Right cardiac atrium (tissue), 5 donors: ENCODE measurements around the gene NAT16. TPM values are rescaled to one million over a fixed set of nuclear protein-coding genes. Genes with fewer than 3 reads are reported as not detected.

ENCODE experiments used
- ATAC-seq, 2 donors: fragments of 200-7000 bp; cut with Tn5 transposase; one replicate each; pipeline versions ENCODE4 v1.8.0 to v1.9.1; 2020; ENCODE audit warnings: moderate library complexity in 2 of 2, mild to moderate bottlenecking in 1 of 2
- DNase-seq, 3 donors: peaks; one replicate each; pipeline ENCODE4 v3.0.0-alpha.2; 2020
- H3K27ac ChIP-seq: one replicate; pipeline ENCODE4 v1.5.1; 2013; ENCODE audit warnings: mild to moderate bottlenecking, low read length, control low read depth, moderate library complexity
- H3K27me3 ChIP-seq: one replicate; pipeline ENCODE4 v1.6.1; 2013; ENCODE audit not compliant: control insufficient read depth, insufficient read depth
- H3K4me1 ChIP-seq: one replicate; pipeline ENCODE4 v1.6.1; 2013; ENCODE audit warnings: low read length; ENCODE audit not compliant: control insufficient read depth, insufficient read depth
- H3K4me3 ChIP-seq: one replicate; pipeline ENCODE4 v1.5.1; 2013; ENCODE audit warnings: low read length, control low read depth
- H3K9me3 ChIP-seq: one replicate; pipeline ENCODE4 v1.6.1; 2013; ENCODE audit warnings: low read length; ENCODE audit not compliant: control insufficient read depth
- WGBS: extraction: QIAGEN DNeasy Blood & Tissue Kit; methylation state at CpG from one replicate; pipeline ENCODE4 v1.1.7; 2013; 5-methylcytosine and 5-hydroxymethylcytosine counted together
- intact Hi-C, 4 donors: fragments of 100-400 bp; cut with DNase I; formaldehyde crosslinking; loops; one replicate each; pipeline versions ENCODE4 v1.11.0 to v1.14.0; 2022 to 2023
- polyA plus RNA-seq: library from polyadenylated mRNA; stranded (reverse); fragments of 200-250 nt; gene quantifications from one replicate; pipeline ENCODE4 v1.2.3, GENCODE V29; 2013
- total RNA-seq, 4 donors: library from RNA; stranded (reverse); fragmentation: NEBNext Ultra II Directional; extraction: Animal tissue kit (Norgen Biotek cat#: 25700); gene quantifications; one replicate each; pipeline ENCODE4 v1.2.1, GENCODE V29; 2021
- donor health status: healthy with polysubstance abuse.
- donor health status: DM: no; HTN: yes; CAD: no.
- donor health status: DM: no; HTN: no; CAD: no.
- donor health status: DM: no; HTN: yes; CAD: no; lungs with severe emphysema.
- donor health status: DM: yes; HTN: yes; CAD: no.

Gene NAT16
- total and polyA plus RNA-seq, 5 donors, result not detected

DNA sequence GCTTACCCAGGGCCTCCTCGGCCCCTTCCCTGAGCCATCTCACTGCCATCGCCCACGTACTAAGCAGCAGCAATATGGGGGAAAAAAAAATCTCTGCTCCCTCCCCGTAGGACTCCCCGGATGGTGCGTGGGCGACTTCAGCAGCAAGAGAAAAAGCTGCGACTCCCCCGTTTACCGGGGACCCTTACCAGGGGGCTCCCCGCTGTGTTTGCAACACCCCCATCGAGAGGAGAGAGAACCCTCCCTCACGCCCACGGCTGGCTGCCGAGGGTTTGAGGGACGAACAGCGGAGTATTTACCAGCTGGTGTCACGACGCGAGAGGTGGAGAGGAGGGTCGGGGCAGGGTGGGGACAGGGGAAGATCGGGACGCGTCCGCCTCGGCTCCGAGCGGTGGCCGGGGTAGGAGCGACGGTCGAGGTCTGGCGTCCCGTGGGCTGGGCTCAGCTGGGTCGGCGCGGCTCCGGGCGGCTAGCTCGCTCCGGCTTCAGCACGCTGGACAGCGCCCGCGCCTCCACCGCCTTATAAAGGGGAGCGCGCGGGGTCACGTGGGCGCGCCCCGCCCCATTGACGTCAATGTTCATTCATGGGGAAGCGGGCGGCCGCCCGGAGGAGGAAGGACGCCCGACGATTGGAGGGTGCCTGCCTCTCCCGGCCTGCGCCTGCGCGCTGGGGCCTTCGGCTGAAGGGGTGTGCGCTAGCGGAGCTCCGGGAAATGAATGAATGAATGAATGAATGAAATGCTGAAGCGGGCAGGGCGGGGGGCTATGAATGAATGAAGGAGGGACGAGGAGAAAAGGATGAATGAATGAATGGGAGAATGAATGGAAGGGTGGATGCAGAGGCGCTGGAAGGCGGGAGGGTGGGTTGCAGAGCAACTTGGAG lies 14.8 kb downstream of the NAT16 start, which contains the start of gene VGF:
Gene VGF (minus strand): TSS at position 495 of the 883 bp plus-strand sequence. CDS start 726 bp downstream, outside the sequence.
- H3K27ac ChIP-seq, result no peak within 1 kb of the TSS
- peak; percentile 96 to 98 (median 97) for DNase-seq
- H3K9me3 ChIP-seq, result no peaks in the 10 kb centered on the region
- H3K4me3 ChIP-seq, result peak within 1 kb of the TSS; percentile 12
- H3K4me1 ChIP-seq, result peaks cover 6% of the 10 kb centered on the region
- peak; percentile 89 to 92 for ATAC-seq
- WGBS, result 2% methylated on average over 74 of the region's 74 CpGs
- intact Hi-C loops, result loop anchor here in 1 of 4 donors (10.0 kb wide), 1 partner anchor 271 kb away; the partner anchor contains the start of gene ACHE
- no peaks in the 10 kb centered on the region for H3K27me3 ChIP-seq

DNA sequence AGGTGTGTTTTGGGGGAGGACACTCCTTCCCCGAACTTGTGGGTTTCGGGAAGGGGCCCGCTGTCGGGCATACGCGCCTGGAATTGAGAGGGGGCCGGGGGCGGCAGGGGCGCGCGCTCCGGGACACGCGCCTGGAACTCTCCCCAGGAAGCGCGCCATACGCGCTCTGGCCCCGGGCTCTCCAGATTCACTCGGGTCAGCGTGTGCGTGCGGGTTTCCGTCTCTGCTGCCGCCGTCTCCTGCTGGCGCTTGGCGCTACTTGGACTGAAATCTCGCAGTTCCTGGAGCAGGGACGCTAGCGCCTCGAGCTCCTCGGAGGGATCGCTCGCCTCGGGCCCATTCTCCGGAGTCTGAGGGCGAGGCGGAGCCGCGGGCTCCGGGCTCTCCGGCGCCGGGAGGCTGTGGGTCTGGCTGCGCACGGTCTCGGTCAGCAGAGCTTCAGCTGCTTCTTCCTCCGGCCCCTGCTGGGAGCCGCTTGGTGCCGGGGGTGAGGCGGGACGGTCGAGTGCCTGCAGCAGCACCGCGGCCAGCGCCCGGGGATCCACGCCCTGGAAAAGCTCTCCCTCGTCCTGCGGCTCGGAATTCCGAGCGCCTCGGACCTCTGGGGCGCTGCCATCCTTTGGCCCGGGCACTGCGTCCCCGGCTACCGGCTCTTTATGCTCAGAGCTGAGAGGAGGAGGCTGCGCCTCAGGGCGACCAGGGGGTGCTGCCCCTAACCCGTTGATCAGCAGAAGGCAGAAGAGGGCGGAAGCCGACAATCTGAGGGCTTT lies 15.8 kb downstream of the NAT16 start:
- intact Hi-C loops, result loop anchor here in 1 of 4 donors (10.0 kb wide), 1 partner anchor 269 kb away; the partner anchor contains the start of gene ACHE
- ATAC-seq (peak in 1 of 2 donors; percentile 27), DNase-seq (peak in 1 of 3 donors; percentile 75)
- Histone ChIP-seq H3K27me3 (no peaks in the 10 kb centered on the region), H3K4me3 (peak overlapping the region; percentile 6), H3K27ac (no peak overlapping the region), H3K9me3 (no peaks in the 10 kb centered on the region), H3K4me1 (peaks cover 6% of the 10 kb centered on the region)
- 2% methylated on average over 75 of the region's 75 CpGs for WGBS

DNA sequence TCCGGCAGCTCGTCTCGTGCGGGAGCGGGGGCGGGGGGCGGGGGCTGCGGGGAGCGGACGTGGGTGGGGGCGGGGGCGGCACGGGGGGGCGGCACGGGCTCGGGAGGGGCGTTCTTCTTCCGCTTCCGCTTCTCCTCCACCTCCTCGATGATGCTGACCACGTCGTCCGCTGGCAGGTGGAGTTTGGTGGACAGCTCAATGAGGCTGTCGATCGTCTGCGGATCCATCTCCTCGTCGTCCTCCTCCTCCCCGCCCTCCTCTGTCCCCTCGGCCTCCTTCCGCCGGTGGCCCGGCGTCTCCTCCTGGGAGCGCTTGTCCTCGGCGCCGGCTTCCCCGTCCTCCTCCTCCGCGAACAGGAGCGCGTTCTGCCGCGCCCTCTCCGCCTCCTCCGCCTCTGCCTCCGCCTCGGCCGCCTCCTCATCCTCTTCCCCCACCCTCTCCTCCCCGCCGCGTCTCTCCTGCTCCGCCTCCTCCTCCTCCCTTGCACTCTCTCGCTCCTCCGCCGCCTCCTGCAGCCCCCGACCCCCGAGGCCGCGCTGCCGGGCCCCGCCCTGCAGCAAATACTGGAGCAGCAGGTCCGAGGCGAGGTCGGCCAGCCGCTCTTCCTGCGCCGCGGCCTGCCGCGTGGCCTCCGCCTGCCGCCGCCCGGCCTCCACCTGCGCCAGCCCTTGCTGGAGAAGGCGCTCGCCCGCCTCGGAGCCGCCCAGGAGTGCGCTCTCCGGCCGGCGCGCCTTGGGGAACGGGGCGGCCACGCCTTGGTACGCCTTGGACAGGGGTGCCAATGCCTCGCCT lies 16.6 kb downstream of the NAT16 start:
- DNase-seq, result peak in 1 of 3 donors; percentile 58
- peak in 1 of 2 donors; percentile 3 for ATAC-seq
- Histone ChIP-seq H3K4me1 (peaks cover 6% of the 10 kb centered on the region), H3K27ac (no peak overlapping the region), H3K27me3 (no peaks in the 10 kb centered on the region), H3K9me3 (no peaks in the 10 kb centered on the region), H3K4me3 (peak overlapping the region; percentile 8)
- under 1% methylated on average over 89 of the region's 92 CpGs for WGBS
- intact Hi-C loops, result loop anchor here in 1 of 4 donors (10.0 kb wide), 1 partner anchor 269 kb away; the partner anchor contains the start of gene ACHE

DNA sequence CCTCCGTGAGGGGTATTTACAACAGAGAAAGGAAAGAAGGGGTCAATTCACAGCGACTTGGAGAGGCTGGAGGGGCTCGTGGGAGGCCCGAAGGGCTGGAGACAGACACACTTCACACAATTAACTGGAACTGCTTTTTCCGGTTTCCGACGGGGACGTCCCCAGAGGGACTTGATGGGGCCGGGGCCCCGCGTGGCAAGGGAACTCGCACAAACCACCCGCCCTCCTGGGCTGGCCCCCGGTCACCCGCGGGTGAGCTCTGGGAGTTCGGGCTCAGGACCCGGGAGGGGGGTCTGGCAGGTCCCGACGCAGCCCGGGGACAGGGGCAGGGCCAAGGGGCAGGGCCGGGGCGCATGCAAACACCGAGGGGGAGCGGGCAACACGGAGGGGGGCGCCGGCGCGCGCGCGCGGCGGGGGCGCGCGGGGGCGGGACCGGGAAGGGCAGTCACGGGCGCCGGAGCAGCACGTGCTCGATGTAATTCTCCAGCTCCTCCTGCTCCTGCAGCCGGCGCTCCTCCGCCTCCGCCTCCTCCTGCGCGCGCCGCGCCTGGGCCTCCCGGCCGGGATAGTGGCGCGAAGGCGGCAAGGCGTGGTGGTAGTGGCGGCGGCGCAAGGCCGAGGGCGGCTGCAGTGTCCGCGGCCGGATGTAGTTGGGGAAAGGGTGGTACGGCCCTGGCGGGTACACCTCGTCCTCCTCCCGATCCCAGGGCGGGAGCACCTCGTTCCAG lies 17.4 kb downstream of the NAT16 start:
- H3K4me1 ChIP-seq, result peaks cover 6% of the 10 kb centered on the region
- intact Hi-C loops, result loop anchor here in 1 of 4 donors (10.0 kb wide), 1 partner anchor 268 kb away; the partner anchor contains the start of gene ACHE
- no peaks in the 10 kb centered on the region for H3K27me3 ChIP-seq
- 2% methylated on average over 72 of the region's 74 CpGs for WGBS
- no peaks in the 10 kb centered on the region for H3K9me3 ChIP-seq
- H3K27ac ChIP-seq, result no peak overlapping the region
- peak overlapping the region; percentile 8 for H3K4me3 ChIP-seq
- ATAC-seq (peak in 1 of 2 donors; percentile 60), DNase-seq (peak; percentile 54 to 68 (median 65))

DNA sequence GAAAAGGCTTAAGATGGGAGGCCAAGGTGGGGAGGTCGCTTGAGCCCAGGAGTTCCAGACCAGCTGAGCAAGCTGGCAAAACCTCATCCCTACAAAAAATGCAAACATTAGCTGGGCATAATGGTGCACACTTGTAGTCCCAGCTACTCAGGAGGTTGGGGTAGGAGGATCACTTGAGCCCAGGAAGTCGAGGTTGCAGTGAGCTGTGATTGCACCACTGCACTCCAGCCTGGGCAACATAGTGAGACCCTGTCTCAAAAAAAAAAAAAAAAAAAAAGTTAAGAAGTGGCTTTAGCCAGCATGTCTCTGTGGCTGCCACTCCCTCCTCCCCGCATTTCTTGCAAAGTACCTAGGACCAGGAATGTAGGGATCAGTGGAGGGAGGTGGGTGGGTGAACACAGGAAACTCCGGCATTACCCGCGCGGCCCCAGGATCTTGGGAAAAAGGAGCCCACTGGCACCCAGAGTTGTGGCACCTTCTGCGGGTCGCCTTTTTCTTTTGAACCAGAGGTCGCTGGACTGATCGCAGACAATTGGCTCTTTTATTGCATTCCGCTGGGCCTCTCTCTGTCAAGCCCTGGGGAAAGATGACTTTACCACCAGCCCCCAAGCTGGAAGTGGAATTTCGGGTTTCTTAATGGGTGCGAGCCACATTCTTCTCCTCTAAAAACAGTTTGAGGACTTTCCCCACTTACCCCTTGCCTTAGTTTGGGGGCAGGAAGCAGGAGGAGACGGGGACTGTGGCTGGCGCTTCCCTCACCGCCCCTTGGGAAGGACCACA lies 18.2 kb downstream of the NAT16 start:
- Histone ChIP-seq H3K9me3 (no peaks in the 10 kb centered on the region), H3K4me1 (peaks cover 6% of the 10 kb centered on the region), H3K27ac (no peak overlapping the region), H3K27me3 (no peaks in the 10 kb centered on the region), H3K4me3 (no peak overlapping the region)
- ATAC-seq, result no peak
- intact Hi-C loops, result loop anchor here in 1 of 4 donors (10.0 kb wide), 1 partner anchor 267 kb away; the partner anchor contains the start of gene ACHE
- WGBS, result 79% methylated on average over 17 of the region's 17 CpGs
- no peak for DNase-seq

DNA sequence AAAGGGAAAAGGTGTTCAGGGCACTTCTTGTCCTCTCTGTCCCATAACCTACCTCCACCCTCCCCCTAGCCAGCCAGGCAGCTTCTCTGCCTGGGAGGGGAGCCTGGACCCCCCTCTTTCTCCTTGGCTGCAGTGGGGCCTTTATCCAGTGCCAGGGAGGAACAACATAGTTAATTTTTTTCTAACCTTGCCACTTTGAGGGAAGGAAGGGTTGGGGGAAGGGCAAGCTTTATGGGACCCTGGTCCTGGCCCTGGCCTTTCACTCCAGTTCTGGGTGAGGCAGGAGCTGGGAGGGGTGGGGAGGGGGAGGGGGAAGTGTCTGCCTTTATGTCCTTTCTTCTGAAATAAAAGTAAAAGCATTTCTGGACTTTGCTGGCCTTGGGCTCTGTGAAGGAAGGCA lies 19.2 kb downstream of the NAT16 start:
- intact Hi-C loops, result loop anchor here in 1 of 4 donors (10.0 kb wide), 1 partner anchor 266 kb away; the partner anchor contains the start of gene ACHE
- H3K27me3 ChIP-seq, result no peaks in the 10 kb centered on the region
- ATAC-seq, result no peak
- no peak overlapping the region for H3K4me3 ChIP-seq
- DNase-seq, result no peak
- H3K4me1 ChIP-seq, result peaks cover 6% of the 10 kb centered on the region
- H3K27ac ChIP-seq, result no peak overlapping the region
- no peaks in the 10 kb centered on the region for H3K9me3 ChIP-seq

DNA sequence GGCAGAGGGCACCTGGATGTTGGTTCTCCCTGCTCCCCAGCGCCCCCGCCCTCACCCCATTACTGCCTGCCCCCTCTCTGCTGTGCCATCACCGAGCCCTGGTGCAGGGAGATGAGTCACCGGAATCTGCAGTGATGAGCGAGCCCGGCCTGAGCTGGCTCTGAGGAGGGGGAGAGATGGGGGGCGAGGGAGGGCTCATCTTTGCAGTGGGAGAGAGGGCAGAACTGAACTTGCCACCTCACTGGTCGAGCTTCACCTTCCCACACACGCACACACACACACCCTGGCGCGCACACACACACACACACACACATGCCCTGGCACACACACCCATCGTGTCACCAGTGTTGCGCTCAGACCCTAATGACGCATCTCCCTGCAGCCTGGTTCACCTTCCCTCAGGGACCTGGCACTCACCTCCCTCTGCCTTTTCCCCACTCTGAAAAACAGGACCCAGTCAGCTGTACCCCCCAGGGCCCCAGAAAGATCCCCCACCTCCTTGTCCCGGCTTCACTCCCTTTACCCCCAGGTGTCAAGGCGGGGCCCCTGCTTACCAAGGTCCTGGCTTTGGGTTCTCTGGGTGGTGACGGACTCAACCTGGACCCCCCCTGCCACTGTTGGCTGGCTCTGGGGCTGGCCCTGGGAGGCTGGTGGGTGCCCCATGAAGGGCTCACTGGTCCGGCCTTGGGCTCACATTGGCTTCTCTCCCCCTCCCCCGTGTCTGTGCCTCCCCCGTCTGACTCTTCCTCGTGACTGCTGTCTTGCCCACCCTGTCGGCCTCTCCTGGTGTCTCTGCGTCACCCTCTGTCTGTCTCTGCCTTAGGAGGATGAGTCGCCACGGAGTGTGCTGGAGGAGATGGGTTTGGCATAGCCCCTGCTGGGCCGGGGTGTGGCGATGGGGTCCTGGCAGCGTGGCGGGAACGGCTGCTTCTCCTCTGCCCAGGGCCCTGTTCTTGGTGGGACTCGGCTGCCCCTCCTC lies 20.1 kb downstream of the NAT16 start:
- ATAC-seq (no peak), DNase-seq (peak in 1 of 3 donors; percentile 52)
- WGBS, result 78% methylated on average over 31 of the region's 31 CpGs
- intact Hi-C loops, result loop anchor here in 1 of 4 donors (10.0 kb wide), 1 partner anchor 265 kb away; the partner anchor contains the start of gene ACHE
- Histone ChIP-seq H3K9me3 (no peaks in the 10 kb centered on the region), H3K4me1 (peaks cover 9% of the 10 kb centered on the region), H3K27ac (no peak overlapping the region), H3K27me3 (no peaks in the 10 kb centered on the region), H3K4me3 (no peak overlapping the region)

DNA sequence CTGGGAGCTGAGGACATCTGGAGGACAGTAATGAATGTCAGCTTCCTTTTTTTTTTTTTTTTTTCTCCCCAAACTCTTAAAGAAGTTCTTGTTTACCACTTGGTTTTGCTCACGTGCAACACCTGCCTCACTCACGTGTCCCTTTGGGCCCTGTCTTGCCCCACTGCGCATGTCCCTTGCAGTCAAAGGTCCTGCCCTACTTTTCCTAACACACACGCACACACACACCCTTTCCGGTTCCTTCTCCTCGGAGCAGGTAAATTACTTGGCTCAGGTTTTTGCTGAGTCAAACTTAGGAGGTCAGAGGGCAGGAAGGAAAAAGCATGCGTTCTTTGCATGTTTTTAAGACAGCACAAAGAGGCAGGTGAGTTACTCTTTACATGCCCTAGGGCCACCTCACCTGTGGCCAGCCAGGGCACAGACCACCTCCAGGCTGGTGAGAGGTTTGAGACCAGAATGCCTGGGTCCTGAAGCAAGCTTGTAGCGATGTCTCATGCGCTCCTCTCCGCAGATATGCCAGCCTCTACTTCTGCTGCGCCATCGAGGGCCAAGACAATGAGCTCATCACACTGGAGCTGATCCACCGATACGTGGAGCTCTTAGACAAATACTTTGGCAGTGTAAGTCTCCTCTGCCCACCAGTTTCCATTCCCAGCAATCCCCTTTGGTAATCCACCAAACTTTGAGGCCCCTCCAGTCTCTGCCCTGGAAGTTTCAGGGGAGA lies 23.1 kb downstream of the NAT16 start:
- H3K27ac ChIP-seq, result no peak overlapping the region
- ATAC-seq (no peak), DNase-seq (no peak)
- H3K4me1 ChIP-seq, result peaks cover 6% of the 10 kb centered on the region
- no peaks in the 10 kb centered on the region for H3K27me3 ChIP-seq
- H3K4me3 ChIP-seq, result no peak overlapping the region
- H3K9me3 ChIP-seq, result no peaks in the 10 kb centered on the region
- intact Hi-C loops, result no loop called here
- 85% methylated on average over 14 of the region's 14 CpGs for WGBS
